K562 (cell line): ENCODE results near the gene ZNF195. TPM values are rescaled to one million over a fixed set of nuclear protein-coding genes. Genes with fewer than 3 reads are reported as not detected.
A peak's percentile ranks its signal among the peaks of the same experiment; 100 is the strongest.
"Not testable (repeated sequence)": the region's sequence is repeated elsewhere in the genome, so short reads cannot be mapped to it uniquely, and the experiment has no call there.

ENCODE experiments used
- ATAC-seq: fragments of 200-7000 bp; cut with Tn5 transposase; 3 replicates; pipeline ENCODE4 v1.9.1; 2020; ENCODE audit warnings: moderate library complexity
- BruUV-seq: library from RNA; stranded (reverse); fragments of 400-500 nt; replicated peaks from 2 replicates; lab custom pipeline; 2021; lab: Mats Ljungman, UMichigan
- CTCF ChIA-PET: fragments of 300-600 bp; formaldehyde crosslinking; extraction: SDS; loops from one replicate; lab custom pipeline; 2021; ENCODE audit warnings: low intra/inter-chr PET ratio; lab: Yijun Ruan, JAX
- POLR2A ChIA-PET: fragments of 300-600, 350-650 bp; sonication (Branson Sonifier 250); formaldehyde crosslinking; extraction: SDS; loops from one replicate; lab custom pipeline; 2021; ENCODE audit warnings: antibody characterized with exemption, inconsistent platforms; lab: Yijun Ruan, JAX
- DNase-seq, 4 experiments: peaks; one replicate each; pipeline versions ENCODE4 v3.0.0 to v3.0.0-alpha.2; 2011 to 2018; ENCODE audit warnings: low spot score in 3 of 4, mixed read lengths in 3 of 4; ENCODE audit errors: extremely low read depth in 1 of 4
- FAIRE-seq: peaks from 2 replicates; lab custom pipeline; 2011; peaks lifted over from hg19 to GRCh38; lab: Jason Lieb, UNC
- H2AFZ ChIP-seq: 2 replicates; pipeline ENCODE4 v1.6.0; 2011; ENCODE audit warnings: low read depth, low read length, control low read depth, inconsistent platforms
- H3K27ac ChIP-seq: fragments of 200-600 bp; 3 replicates; pipeline ENCODE4 v1.8.0; 2011; ENCODE audit warnings: low read depth, mild to moderate bottlenecking, control low read depth, inconsistent platforms, low read length, moderate library complexity, mixed read lengths; ENCODE audit errors: extremely low read depth
- H3K27me3 ChIP-seq, 2 experiments: fragments of 300-600 bp in 1 of 2; 2 replicates in 1 of 2; 3 replicates in 1 of 2; pipeline versions ENCODE4 v1.6.0 to v1.8.0; 2011; ENCODE audit warnings: inconsistent platforms in 2 of 2, low read length in 2 of 2, mild to moderate bottlenecking in 1 of 2, mixed read lengths in 1 of 2, moderate library complexity in 1 of 2; ENCODE audit not compliant: control insufficient read depth in 2 of 2, insufficient read depth in 2 of 2
- H3K36me3 ChIP-seq: fragments of 300-600 bp; 3 replicates; pipeline ENCODE4 v1.8.0; 2011; ENCODE audit warnings: mild to moderate bottlenecking, low read length, inconsistent platforms; ENCODE audit not compliant: control insufficient read depth, insufficient read depth
- H3K4me1 ChIP-seq, 2 experiments: fragments of 200-600 bp in 1 of 2; replicated peaks in 1 of 2; 2 replicates in 1 of 2; 3 replicates in 1 of 2; pipeline versions ENCODE4 v1.5.1 to v1.8.0; 2011; ENCODE audit warnings: inconsistent platforms in 2 of 2, low read length in 2 of 2, mild to moderate bottlenecking in 1 of 2, mixed read lengths in 1 of 2, moderate library complexity in 1 of 2; ENCODE audit not compliant: control insufficient read depth in 2 of 2, insufficient read depth in 2 of 2
- H3K4me2 ChIP-seq: 2 replicates; pipeline ENCODE4 v1.6.1; 2011; ENCODE audit warnings: low read length, control low read depth, inconsistent platforms, mixed read lengths; ENCODE audit not compliant: insufficient read depth
- H3K4me3 ChIP-seq: fragments of 200-600 bp; sonication (generic), shearing (Covaris generic); 2 replicates; pipeline ENCODE4 v1.5.1; 2016; ENCODE audit warnings: control low read depth, inconsistent platforms
- H3K79me2 ChIP-seq: fragments of 200-600 bp; 3 replicates; pipeline ENCODE4 v1.8.0; 2011; ENCODE audit warnings: low read length, inconsistent platforms; ENCODE audit not compliant: control insufficient read depth, insufficient read depth
- H3K9ac ChIP-seq, 2 experiments: 2 replicates each; pipeline versions ENCODE4 v1.6.0 to v1.6.1; 2011; ENCODE audit warnings: low read depth in 2 of 2, low read length in 2 of 2, control low read depth in 1 of 2, inconsistent platforms in 1 of 2, mild to moderate bottlenecking in 1 of 2, mixed read lengths in 1 of 2; ENCODE audit not compliant: insufficient read depth in 1 of 2
- H3K9me1 ChIP-seq: one replicate; pipeline ENCODE4 v1.6.0; 2011; ENCODE audit warnings: inconsistent platforms, mild to moderate bottlenecking, low read length, moderate library complexity; ENCODE audit not compliant: control insufficient read depth, insufficient read depth
- H3K9me3 ChIP-seq: replicated peaks from 2 replicates; pipeline ENCODE4 v1.5.1; 2011; ENCODE audit warnings: low read depth, low read length, inconsistent platforms; ENCODE audit not compliant: control insufficient read depth, insufficient read depth
- H4K20me1 ChIP-seq: replicated peaks from 2 replicates; pipeline ENCODE4 v1.6.1; 2011; ENCODE audit warnings: low read length, inconsistent platforms, mixed read lengths; ENCODE audit not compliant: control insufficient read depth, insufficient read depth
- ZBTB40 ChIP-seq, 2 experiments: fragments of 450-650 bp in 1 of 2; sonication (generic) in 1 of 2; formaldehyde crosslinking in 1 of 2; IDR thresholded peaks; 2 replicates each; pipeline versions ENCODE4 v1.7.1 to v1.9.0; 2016 to 2022; ENCODE audit warnings: inconsistent platforms in 1 of 2, mild to moderate bottlenecking in 1 of 2, missing genetic modification reagents in 1 of 2
- WGBS: fragments of 100-300 bp; shearing (Covaris generic); methylation state at CpG from one replicate; pipeline ENCODE4 v1.1.6; 2016; ENCODE audit warnings: low coverage, mixed read lengths; ENCODE audit not compliant: insufficient coverage; ENCODE audit errors: missing lambda C conversion rate; 5-methylcytosine and 5-hydroxymethylcytosine counted together
- in situ Hi-C: fragments of 300-500 bp; cut with MboI; formaldehyde crosslinking; loops from 4 replicates; pipeline ENCODE4 v1.15.0; 2018; ENCODE audit warnings: inconsistent platforms, mixed read lengths
- intact Hi-C: fragments of 100-400 bp; cut with micrococcal nuclease; formaldehyde crosslinking; loops from 2 replicates; pipeline ENCODE4 v1.14.2; 2022
- polyA plus RNA-seq, 8 experiments: library from polyadenylated mRNA; depleted of rRNA in 4 of 8; stranded (reverse) in 5 of 8; unstranded in 3 of 8; fragments of >200 nt; fragmentation: Nextera tagmentation in 2 of 8; fragmentation: Illumina TruSeq in 1 of 8; extraction: Ambion mirVana in 2 of 8; extraction: Trizol in 1 of 8; gene quantifications; 2 replicates each; pipeline versions ENCODE4 v1.2.1 to v1.2.3, GENCODE V29; 2011 to 2014; ENCODE audit warnings: inconsistent platforms in 1 of 8, missing spikeins in 1 of 8
- total RNA-seq, 7 experiments: library from RNA; depleted of rRNA in 6 of 7; stranded (reverse); fragments of >200 nt in 6 of 7; fragmentation: Illumina TruSeq in 2 of 7; extraction: Trizol in 2 of 7; gene quantifications; 2 replicates each; pipeline versions ENCODE4 v1.2.1 to v1.2.3, GENCODE V29; 2011 to 2021; ENCODE audit warnings: low replicate concordance in 1 of 7

ZNF195 gene
- total and polyA plus RNA-seq, 9 of the 15 experiments (the other 6 are each of a cell fraction or from before 2014, with no cell fraction given) = 42.1 to 75.5 (median 60.4) TPM

DNA sequence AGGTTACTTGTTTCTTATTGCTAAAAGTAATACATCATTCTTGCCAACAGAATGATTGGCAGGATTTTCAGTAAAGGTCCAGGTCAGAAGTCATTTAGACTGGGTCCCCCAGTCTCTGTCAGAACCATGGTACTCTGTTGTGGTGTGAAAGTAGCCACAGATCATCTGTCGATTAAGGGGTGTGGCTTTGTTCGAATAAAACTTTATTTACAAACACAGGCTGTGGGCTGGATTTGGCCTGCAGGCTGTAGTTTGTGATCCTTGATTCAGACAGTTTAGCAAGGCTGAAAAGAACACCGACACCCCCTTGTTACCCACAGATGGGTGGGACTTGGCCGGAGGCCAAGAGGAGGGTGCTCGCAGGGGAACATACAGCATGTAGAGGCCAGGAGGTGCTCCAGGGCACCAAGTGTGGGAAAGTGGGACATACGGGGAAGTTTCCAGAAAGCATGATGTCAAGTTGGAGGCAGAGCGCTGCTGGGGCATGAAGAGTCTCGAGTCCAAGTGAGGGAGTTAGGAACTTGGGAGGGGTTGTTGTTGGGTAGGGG lies 29.2 kb upstream of the ZNF195 start (continued):
- TF ChIP-seq ZBTB40 (IDR thresholded peaks at IDR 0.05) = peak; percentile 97
- peak; percentile 96 for TF ChIP-seq ZBTB40 (CRISPR knock-in tag; IDR thresholded peaks at IDR 0.05)

GRCh38 chr11:3406937-3407336 lies 28.0 kb upstream of the ZNF195 start:
- BruUV-seq, DNase-seq, H4K20me1 ChIP-seq, H3K9ac ChIP-seq, H2AFZ ChIP-seq, H3K9me3 ChIP-seq, H3K27me3 ChIP-seq, H3K4me3 ChIP-seq, ATAC-seq, CTCF ChIA-PET, H3K4me2 ChIP-seq, H3K9me1 ChIP-seq, H3K27ac ChIP-seq, FAIRE-seq: not testable (repeated sequence)
- 96% methylated on average over 9 of the region's 9 CpGs for WGBS
- Histone ChIP-seq H3K4me1 (peaks cover 8 to 23% of the 10 kb centered on the region in 2 experiments; a peak in 4 of 5 replicates), H3K36me3 (peaks cover 27% of the 10 kb centered on the region; the same call in 2 of the 3 replicates), H3K79me2 (peaks cover 14% of the 10 kb centered on the region; the same call in 2 of the 3 replicates)
- POLR2A ChIA-PET = interaction anchor here (0.9 kb wide), 1 partner anchor 26 kb away, joined by 3 read pairs; no protein-coding TSS in a partner anchor
- intact Hi-C loops (loop anchor here (5.0 to 10.0 kb wide), 2 partner anchors 190 to 512 kb away; partner anchors contain the start of gene MRGPRG), in situ Hi-C loops (loop anchor here (5.0 kb wide), 1 partner anchor 60 kb away; no protein-coding TSS in a partner anchor)
